CD4-positive, alpha-beta T cell (primary cell): ENCODE data around the gene AGXT. TPM values are rescaled to one million over a fixed set of nuclear protein-coding genes. Genes with fewer than 3 reads are reported as not detected.

Source experiments
- ATAC-seq: fragments of 200-7000 bp; cut with Tn5 transposase; one replicate; pipeline ENCODE4 v1.10.0; 2022; ENCODE audit warnings: mild to moderate bottlenecking; ENCODE audit not compliant: poor library complexity
- CTCF ChIA-PET: fragments of 350-600 bp; sonication (Branson Sonifier 250); formaldehyde crosslinking; loops from one replicate; lab custom pipeline; 2021; ENCODE audit warnings: antibody characterized with exemption, inconsistent platforms; lab: Charles Lee
- POLR2A ChIA-PET: fragments of 350-600 bp; sonication (Branson Sonifier 250); formaldehyde crosslinking; loops from one replicate; lab custom pipeline; 2021; ENCODE audit warnings: antibody characterized with exemption, inconsistent platforms; lab: Charles Lee
- DNase-seq, 14 experiments: peaks; one replicate each; pipeline ENCODE4 v3.0.0-alpha.2; 2013 to 2020; ENCODE audit warnings: mixed read lengths in 2 of 14
- H3K27ac ChIP-seq, 2 donors: one replicate each; pipeline versions ENCODE4 v1.5.1 to v1.7.0; 2013; ENCODE audit warnings: low read length in 2 of 2, low read depth in 1 of 2, mild to moderate bottlenecking in 1 of 2
- H3K27me3 ChIP-seq, 2 experiments: 1 replicate in 1 of 2; 2 replicates in 1 of 2; pipeline versions ENCODE4 v1.6.1 to v1.7.0; 2013; ENCODE audit warnings: low read length in 2 of 2, control low read depth in 1 of 2, mild to moderate bottlenecking in 1 of 2, moderate library complexity in 1 of 2; ENCODE audit not compliant: insufficient read depth in 2 of 2, control insufficient read depth in 1 of 2
- H3K36me3 ChIP-seq: one replicate; pipeline ENCODE4 v1.6.1; 2013; ENCODE audit warnings: low read length, control low read depth; ENCODE audit not compliant: insufficient read depth
- H3K4me1 ChIP-seq: one replicate; pipeline ENCODE4 v1.6.1; 2013; ENCODE audit warnings: low read length, control low read depth; ENCODE audit not compliant: insufficient read depth
- H3K4me3 ChIP-seq: one replicate; pipeline ENCODE4 v1.5.1; 2013; ENCODE audit warnings: mild to moderate bottlenecking, low read length, moderate library complexity
- H3K9me3 ChIP-seq, 2 experiments: 1 replicate in 1 of 2; 2 replicates in 1 of 2; pipeline versions ENCODE4 v1.6.1 to v1.7.0; 2013; ENCODE audit warnings: low read length in 2 of 2, mild to moderate bottlenecking in 2 of 2, control low read depth in 1 of 2, moderate library complexity in 1 of 2; ENCODE audit not compliant: control insufficient read depth in 1 of 2, insufficient read depth in 1 of 2
- H3K27ac Mint-ChIP-seq: one replicate; pipeline ENCODE4 v1.8.0; 2020; ENCODE audit warnings: mixed read lengths
- H3K27me3 Mint-ChIP-seq: one replicate; pipeline ENCODE4 v1.8.0; 2021; ENCODE audit warnings: mixed read lengths
- H3K36me3 Mint-ChIP-seq: one replicate; pipeline ENCODE4 v1.8.0; 2021; ENCODE audit warnings: low read depth, mixed read lengths
- H3K4me1 Mint-ChIP-seq: one replicate; pipeline ENCODE4 v1.8.0; 2021; ENCODE audit warnings: low read depth, mixed read lengths
- H3K4me3 Mint-ChIP-seq: one replicate; pipeline ENCODE4 v1.8.0; 2020; ENCODE audit warnings: mild to moderate bottlenecking, mixed read lengths
- H3K9me3 Mint-ChIP-seq: one replicate; pipeline ENCODE4 v1.8.0; 2020; ENCODE audit warnings: mixed read lengths
- intact Hi-C, 2 experiments: fragments of 100-400 bp; cut with DNase I in 1 of 2; cut with micrococcal nuclease in 1 of 2; formaldehyde crosslinking; loops; one replicate each; pipeline versions ENCODE4 v1.15.1 to v1.9.0; 2023 to 2025; cut with DNase I, micrococcal nuclease
- total RNA-seq, 174 experiments: library from RNA in 2 of 174; stranded (reverse) in 2 of 174; gene quantifications; one replicate each; pipeline ENCODE4 v1.2.3 and lab custom pipeline; 2021 to 2026
- TF ChIP-seq, protein P1 (sequence below): fragments of 200-600 bp; IDR thresholded peaks from one replicate; pipeline ENCODE4 v1.8.0; 2022; ENCODE audit warnings: antibody characterized with exemption, mild to moderate bottlenecking

AGXT gene
- total RNA-seq, 2 experiments from 2014 or later: not detected

- no peak for ATAC-seq
- no peaks in the 10 kb centered on the region for H3K4me1 Mint-ChIP-seq
- intact Hi-C loops: no loop called here
- H3K27me3 ChIP-seq: no peaks in the 10 kb centered on the region
- no peak for DNase-seq
- peaks cover 3% of the 10 kb centered on the region for H3K27me3 Mint-ChIP-seq
- H3K36me3 Mint-ChIP-seq: no peaks in the 10 kb centered on the region
- no peaks in the 10 kb centered on the region for H3K9me3 Mint-ChIP-seq
- no peaks in the 10 kb centered on the region for H3K36me3 ChIP-seq
- CTCF ChIA-PET: no interaction called here
- no peak overlapping the region for H3K27ac Mint-ChIP-seq
- no peaks in the 10 kb centered on the region for H3K4me1 ChIP-seq
- H3K4me3 ChIP-seq: no peak overlapping the region
- no peaks in the 10 kb centered on the region for H3K9me3 ChIP-seq
- POLR2A ChIA-PET: no interaction called here
- TF ChIP-seq, protein P1, sequence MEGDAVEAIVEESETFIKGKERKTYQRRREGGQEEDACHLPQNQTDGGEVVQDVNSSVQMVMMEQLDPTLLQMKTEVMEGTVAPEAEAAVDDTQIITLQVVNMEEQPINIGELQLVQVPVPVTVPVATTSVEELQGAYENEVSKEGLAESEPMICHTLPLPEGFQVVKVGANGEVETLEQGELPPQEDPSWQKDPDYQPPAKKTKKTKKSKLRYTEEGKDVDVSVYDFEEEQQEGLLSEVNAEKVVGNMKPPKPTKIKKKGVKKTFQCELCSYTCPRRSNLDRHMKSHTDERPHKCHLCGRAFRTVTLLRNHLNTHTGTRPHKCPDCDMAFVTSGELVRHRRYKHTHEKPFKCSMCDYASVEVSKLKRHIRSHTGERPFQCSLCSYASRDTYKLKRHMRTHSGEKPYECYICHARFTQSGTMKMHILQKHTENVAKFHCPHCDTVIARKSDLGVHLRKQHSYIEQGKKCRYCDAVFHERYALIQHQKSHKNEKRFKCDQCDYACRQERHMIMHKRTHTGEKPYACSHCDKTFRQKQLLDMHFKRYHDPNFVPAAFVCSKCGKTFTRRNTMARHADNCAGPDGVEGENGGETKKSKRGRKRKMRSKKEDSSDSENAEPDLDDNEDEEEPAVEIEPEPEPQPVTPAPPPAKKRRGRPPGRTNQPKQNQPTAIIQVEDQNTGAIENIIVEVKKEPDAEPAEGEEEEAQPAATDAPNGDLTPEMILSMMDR: no peak
- H3K27ac ChIP-seq: no peak overlapping the region
- no peak overlapping the region for H3K4me3 Mint-ChIP-seq
These were observed 21.6 kb upstream of the AGXT start for GRCh38 chr2:240846873-240847595.

GRCh38 chr2:240847817-240848216 lies 20.8 kb upstream of the AGXT start:
- Histone ChIP-seq H3K27ac (no peak overlapping the region), H3K36me3 (no peaks in the 10 kb centered on the region), H3K4me3 (no peak overlapping the region), H3K4me1 (no peaks in the 10 kb centered on the region), H3K9me3 (no peaks in the 10 kb centered on the region), H3K27me3 (no peaks in the 10 kb centered on the region)
- Mint-ChIP-seq H3K4me3 (no peak overlapping the region), H3K4me1 (no peaks in the 10 kb centered on the region), H3K27ac (no peak overlapping the region), H3K36me3 (no peaks in the 10 kb centered on the region), H3K27me3 (peaks cover 3% of the 10 kb centered on the region), H3K9me3 (no peaks in the 10 kb centered on the region)
- TF ChIP-seq, protein P1: no peak
- ATAC-seq (no peak), DNase-seq (no peak)
- CTCF ChIA-PET: no interaction called here
- intact Hi-C loops: no loop called here
- POLR2A ChIA-PET: no interaction called here

GRCh38 chr2:240848900-240849680 lies 19.5 kb upstream of the AGXT start:
- H3K9me3 Mint-ChIP-seq: no peaks in the 10 kb centered on the region
- TF ChIP-seq, protein P1: no peak
- H3K4me1 Mint-ChIP-seq: no peaks in the 10 kb centered on the region
- Histone ChIP-seq H3K27ac (no peak overlapping the region), H3K9me3 (peaks cover 0 to 2% of the 10 kb centered on the region in 2 experiments), H3K36me3 (no peaks in the 10 kb centered on the region), H3K27me3 (no peaks in the 10 kb centered on the region), H3K4me3 (no peak overlapping the region), H3K4me1 (no peaks in the 10 kb centered on the region)
- no peaks in the 10 kb centered on the region for H3K36me3 Mint-ChIP-seq
- DNase-seq (no peak), ATAC-seq (no peak)
- ChIA-PET CTCF (no interaction called here), POLR2A (no interaction called here)
- H3K27ac Mint-ChIP-seq: no peak overlapping the region
- intact Hi-C loops: no loop called here
- peaks cover 3% of the 10 kb centered on the region for H3K27me3 Mint-ChIP-seq
- no peak overlapping the region for H3K4me3 Mint-ChIP-seq
